ENCODE measurements around the gene DOCK9.
"Not testable (repeated sequence)": the region's sequence is repeated elsewhere in the genome, so short reads cannot be mapped to it uniquely, and the experiment has no call there.

Gene DOCK9

DNA sequence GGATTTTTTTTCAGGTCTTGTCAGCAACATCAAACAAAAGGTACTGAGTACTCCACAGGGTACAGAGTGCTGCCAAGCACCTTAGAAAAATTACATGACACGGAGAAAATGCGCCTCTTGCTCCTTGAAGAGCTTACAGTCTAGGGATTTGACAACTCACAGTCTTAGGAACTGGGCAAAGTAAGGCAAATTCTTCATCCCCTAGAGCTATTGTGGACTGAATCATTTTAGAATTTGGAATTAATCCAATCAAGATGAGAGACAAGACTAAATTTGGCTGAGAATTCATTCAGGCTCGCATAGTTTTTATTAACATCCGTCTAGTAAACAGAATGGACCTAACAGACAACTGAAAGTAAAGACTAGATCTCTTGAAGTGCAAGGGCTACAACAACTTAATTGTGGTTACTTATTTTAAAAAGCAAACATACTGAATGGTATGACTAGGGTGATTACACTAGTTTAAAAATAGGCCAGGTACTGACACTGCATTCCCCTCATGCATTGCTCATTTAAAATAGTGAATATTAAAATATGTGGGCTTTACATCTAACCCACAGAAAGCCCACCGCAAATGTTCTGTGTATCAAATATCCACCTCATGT lies 165.6 kb downstream of the DOCK9 start:
- DNase-seq, result not testable (repeated sequence)

DNA sequence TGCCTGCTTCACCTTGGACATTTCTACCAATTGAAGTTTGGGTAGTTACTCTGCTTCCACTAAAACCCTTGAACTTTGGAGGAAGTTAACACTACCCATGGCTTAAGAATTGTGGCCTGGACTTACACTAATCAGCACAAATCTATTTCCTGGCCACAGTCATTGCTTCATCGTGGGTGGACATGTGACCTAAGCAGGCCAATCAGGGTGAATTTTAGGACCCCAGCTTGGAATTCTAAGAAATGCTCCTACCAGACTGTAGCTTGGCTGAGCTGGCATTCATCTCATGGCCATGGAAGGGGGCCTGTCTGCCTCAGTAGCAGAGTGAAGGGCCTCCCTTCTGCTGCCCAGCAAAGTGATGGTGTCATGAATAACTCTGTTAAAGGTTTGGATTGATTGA lies 167.1 kb downstream of the DOCK9 start:
- DNase-seq, result peak; percentile 6

DNA sequence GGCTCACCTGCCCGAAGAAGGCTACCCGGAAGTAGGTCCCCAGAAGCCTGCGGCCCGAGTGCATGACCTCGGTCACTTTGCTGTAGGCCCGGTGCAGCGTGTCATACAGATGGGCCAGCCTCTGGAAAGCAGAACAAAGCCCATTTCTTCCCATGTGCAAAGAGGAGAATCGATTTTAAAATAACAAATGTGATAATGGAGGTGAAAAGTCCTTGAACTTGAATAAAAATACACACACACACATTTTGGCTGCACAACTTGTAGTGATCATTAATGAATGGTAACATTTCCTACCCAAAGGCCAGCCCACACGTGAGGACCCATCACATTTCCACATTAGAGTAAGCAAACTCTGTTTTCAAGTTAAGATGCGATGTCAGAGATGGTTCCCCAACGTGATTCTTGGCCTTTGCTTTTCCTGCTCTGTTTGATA lies 168.5 kb downstream of the DOCK9 start:
- no peak for DNase-seq

DNA sequence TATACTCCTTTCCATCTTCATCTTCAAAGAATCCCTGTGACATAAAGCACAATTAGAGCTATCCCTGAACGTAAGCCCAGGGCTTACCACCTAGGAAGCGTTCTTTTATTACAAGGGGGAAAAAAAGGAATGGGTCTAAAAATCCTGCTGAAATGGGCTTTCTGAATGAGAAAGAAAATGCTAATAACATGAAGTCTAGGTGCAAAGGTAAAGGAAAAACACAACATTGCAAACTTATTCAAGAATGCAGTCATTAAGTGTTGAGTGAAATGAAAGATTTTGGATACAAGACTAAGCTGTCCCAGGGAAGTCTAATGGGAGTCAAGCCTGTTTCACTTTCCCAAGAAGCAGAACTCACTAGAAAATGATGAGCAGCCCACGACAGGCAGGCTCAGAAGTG lies 170.1 kb downstream of the DOCK9 start:
- no peak for DNase-seq

DNA sequence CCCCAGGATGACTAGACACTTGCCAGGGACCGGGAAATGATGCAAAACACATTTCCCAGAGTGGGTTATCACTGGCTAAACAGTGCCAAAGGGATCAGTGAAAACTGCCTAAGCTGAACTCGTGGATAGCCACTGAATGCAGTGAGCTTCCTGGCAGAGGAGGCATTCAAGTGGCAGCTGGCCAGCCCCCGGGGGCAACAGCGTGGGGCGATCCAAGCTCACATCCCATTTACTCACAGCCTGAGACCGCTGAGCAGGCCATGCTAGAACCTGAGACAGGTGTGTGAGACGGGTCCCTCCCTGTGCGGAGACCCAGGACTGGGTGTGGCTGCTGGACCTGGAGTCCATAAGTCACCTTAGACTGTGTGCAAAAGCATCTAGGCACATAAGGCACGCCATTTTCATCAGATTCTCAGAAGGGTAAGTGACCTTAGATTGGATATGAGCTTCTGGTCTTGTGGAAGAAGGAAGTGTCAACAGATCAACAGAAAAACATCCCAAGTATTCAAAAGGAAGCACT lies 173.5 kb downstream of the DOCK9 start:
- DNase-seq, result no peak

DNA sequence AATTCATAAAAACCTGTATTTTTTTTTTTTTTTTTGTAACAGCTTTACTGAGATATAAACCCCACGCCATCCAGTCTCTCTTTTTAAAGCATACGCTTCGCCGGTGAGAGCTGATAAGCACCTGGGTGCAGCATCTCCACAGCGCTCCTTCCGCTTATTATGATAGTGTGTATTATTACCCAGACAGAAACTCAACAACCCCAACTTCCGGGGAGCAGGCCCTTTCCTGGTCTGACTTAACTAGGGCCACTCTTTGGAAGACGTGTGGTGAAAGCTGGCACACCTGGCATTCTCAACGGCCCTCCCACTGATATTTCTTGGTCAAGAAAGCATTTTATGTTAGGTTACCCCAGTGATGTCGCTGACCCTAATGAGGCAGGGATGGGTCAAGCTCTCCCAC lies 173.9 kb downstream of the DOCK9 start:
- no peak for DNase-seq

DNA sequence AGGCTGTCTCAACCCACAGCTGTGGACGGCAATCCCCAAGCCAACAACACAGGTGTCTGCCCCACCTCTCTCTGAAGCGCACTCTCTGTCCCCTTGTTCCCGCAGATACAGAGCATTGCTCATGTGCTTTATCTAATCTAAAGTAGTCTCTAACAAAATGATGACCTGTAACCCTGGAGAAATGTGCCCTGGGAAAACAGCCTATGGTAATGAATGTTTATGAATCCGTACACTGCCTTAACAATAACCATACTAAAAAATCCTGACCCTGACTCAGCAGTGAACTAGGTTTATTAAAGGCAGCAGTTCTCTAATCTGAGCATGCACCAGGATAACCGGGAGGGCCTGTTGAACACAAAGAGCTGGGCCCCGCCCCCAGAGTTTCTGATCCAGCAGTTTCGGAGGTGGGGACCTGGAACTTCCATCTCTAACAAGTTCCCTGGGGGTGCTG lies 174.7 kb downstream of the DOCK9 start:
- DNase-seq, result no peak

GRCh38 chr13:98802559-98802958 lies 175.3 kb downstream of the DOCK9 start:
- DNase-seq, result no peak

DNA sequence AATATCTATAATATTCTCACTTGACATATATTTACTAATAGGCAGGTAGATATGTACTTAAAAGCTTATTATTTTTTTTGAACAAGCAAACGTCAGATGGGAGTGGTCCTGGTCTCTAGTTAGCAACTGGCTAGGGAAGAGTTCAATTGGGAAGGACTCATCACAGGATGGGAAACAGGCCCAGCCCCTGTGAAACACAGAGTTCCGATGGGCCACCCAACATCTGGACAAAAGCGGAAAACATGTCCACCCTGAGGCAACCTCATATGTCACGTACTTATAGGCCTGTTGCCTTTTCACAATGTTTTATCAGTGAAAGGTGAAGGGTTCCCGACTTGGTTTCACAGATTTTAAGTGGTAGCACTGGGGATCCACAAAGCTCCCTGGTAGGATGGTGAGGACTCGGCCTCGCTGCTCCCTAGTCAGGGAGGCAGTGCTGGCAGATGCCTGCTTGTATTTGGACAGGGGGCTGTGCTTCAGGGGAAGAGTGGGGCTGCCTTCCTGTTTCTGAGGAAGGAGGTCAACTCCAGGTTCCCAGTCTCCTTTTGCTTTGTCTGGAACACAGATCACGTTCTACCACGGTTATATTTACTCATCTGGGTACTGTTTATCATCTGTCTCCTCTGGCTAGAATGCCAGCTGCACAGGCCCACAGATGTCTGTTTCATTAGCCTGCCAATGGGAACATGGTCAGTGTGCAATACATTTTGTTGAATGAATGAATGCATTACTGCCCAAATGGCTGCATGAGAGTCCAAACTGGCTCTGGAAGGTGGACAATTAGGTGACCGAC lies 176.0 kb downstream of the DOCK9 start:
- DNase-seq, result no peak

DNA sequence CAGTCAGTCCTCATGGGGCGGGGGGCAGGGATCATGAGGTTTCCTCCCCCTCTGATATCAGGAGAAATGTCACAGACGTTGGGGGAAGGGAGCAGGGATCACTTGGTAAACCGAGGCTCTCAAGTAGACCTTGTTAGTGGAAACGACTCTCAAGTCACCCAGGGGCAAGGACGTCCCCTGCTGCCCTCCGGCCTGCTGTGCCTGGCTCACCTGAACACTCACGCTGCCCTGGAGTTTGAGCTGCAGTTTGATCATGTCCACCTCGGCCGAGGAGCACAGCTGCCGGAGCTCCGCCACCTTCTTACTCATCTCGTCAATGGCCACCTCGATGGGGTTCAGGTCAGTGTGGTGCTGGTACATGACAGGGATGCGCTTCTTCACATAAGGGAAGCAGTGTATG lies 177.8 kb downstream of the DOCK9 start:
- no peak for DNase-seq

DNA sequence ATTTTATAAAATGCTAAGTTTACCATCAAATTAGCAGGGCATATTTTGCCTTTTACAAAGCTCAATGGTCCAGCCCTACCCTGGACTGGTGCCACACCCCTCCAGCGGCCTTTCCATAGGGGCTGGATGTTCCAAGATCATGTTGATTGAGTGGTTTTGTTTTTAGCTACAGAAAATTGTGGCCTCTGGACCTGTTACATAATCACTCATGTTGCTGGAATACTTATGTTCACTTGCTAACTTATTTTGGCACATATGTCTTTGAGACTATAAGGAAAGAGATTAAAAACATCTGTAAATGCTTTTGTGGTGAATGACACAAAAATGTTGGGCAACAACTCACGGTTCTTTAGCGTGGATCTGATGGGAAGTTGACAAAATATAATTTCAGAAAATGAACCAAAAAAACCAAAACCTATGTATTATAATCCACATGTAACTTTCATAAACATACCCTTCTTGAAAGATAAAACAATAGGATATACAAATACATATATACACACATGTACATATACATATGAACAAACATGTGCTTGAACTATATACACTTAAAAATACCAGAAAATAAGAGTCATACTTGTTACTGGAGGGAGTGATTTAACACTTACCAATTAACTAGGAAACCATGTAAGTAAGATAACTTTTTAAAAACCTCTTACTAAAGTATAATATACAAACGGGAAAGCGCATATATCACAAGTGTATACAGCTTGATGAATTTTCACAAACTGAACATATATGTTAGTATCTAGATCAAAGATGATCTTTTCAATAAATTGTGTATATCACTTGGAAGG lies 178.8 kb downstream of the DOCK9 start:
- peak; percentile 88 for DNase-seq

DNA sequence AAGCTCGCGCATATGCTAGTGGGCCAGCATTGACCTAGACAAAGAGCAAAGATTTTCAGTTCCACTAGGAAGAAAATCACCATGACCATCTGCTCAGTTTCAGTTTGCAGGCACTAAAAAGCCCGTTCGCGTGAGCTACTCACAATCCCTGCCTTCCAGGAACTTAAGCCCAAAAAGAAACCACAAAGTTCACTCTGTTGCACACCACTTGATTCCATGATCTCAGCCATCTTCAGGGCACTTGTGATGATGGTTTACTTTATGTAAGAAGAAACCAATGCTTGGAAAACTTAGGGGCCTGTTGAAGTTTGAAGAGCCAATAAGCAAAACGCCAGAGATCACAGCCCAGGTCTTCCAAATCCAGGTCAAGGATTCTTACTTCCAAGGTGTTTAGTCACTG lies 180.4 kb downstream of the DOCK9 start:
- DNase-seq, result no peak

- no peak for DNase-seq
These were observed 181.1 kb downstream of the DOCK9 start for GRCh38 chr13:98796798-98797197.

DNA sequence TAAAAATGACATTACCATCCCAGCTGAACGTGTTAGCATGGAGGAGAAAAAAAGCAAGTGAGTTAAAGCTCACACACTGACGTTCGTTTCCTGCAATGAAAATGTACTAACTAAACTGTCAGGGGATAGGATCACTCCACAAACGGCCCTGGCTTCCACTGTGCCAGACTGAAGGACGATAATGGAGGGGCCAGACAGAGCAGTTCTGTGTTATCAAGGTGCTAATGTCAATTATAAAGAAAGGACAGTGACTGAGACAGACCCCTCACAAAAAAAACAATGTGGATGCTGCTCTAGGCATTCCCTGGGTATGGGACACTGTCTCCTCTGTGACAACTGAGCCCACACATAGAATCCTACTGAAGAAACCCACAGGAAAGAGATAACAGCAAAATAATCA lies 181.7 kb downstream of the DOCK9 start:
- no peak for DNase-seq

GRCh38 chr13:98795220-98795619 lies 182.6 kb downstream of the DOCK9 start:
- no peak for DNase-seq

GRCh38 chr13:98794498-98794897 lies 183.4 kb downstream of the DOCK9 start:
- DNase-seq, result no peak

DNA sequence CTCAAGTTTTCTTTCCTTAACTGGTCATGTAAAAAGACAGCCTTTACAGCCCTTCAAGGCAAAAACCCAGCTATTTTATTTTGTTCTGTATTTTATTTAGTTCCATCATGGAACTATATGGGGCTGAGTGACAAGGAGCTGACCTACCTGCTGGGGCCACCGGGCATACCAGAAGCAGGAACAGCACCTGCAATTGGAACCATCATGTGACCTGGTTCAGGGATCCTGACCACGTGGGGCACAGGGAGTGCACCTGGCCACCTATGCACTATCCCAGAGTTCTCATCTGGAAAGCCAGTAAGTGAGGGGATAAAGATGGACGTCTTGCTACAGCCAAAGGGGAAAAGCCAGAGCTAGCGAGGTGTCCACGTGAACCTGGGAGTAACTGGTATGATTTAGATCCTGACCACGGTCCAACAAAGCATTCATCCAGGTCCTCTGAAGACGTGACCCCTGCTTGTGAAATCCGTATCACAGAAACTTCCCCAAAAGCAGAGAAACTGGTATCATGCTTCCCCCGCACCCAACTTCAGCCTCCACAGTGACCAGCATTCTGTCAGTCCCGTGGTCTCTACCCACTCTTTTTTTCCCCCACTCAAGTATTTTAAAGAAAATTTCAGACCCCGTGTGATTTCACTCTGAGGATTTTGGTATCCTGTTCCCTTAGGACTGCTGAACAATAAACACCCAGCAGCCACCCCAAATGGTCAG lies 184.9 kb downstream of the DOCK9 start:
- no peak for DNase-seq

DNA sequence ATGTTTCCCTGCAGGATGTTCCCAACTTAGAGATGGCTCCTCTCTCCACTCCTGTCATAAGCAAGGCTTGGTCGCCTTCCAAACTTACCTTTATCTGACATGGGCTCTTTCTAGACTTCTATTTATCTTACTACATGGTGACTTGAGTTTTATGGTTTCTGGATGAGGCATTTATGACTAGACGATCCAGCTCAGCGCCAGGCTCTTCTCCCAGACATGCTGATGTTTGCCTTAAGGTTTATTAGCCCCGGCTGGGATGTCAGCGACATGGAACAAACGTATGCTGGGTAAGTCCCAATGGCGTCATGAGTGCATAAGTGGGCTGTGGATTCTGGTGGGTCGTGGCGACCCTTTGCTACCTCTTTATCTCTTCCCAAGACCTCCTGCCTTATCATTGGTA lies 185.5 kb downstream of the DOCK9 start:
- no peak for DNase-seq

- DNase-seq, result no peak
These were observed 186.3 kb downstream of the DOCK9 start for GRCh38 chr13:98791611-98792010.

DNA sequence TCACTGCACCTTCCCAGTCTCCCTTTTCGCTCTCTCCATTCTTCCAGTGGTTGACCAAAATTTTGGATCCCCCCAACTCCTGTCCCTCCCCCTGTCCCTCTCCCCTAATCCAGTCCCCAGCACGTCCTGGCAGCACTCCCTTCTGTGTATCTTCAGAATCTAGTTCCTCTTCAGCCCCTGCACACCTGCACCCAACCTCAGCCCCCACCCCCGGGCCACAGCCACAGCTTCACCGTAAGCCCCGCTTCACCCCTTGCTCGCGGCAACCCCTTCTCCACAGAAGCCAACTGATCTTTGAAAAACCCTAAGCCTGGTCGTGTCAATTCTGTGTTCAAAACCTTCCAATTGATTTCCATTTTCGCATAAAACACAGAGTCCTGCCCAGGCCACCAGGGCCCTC lies 189.9 kb downstream of the DOCK9 start:
- no peak for DNase-seq

DNA sequence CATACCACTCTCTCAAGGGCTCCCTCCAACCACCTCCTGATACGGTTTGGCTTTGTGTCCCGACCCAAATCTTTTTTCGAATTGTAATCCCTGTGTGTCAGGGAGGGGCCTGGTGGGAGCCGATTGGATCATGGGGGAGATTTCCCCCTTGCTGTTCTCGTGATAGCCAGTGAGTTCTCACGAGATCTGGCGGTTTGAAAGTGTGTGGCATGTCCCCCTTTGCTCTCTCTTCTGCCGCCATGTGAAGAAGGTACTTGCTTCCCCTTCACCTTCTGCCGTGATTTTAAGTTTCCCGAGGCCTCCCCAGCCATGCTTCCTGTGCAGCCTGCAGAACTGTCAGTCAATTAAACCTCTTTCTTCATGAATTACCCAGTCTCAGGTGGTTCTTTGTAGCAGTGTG lies 190.7 kb downstream of the DOCK9 start:
- no peak for DNase-seq

DNA sequence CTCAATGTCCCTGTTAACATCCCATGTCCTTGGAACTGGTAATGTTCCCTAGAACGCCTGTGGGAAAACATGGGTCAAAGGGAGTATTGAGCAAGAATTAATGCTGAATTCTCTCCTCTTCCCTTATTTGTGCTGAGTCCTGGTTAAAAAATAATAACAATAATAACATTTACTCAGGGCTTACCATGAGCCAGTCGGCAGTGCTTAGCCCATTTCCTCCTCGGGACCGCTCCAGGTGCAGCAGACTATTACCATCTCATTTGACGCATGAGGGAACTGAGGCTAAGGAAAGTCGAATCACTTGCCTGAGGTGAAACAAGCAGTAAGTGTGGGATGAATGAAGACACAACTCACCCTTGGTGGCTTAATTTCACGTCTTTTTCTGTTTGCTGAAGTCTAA lies 191.8 kb downstream of the DOCK9 start:
- DNase-seq, result no peak

GRCh38 chr13:98785405-98785804 lies 192.5 kb downstream of the DOCK9 start:
- DNase-seq, result no peak
